Stomach (tissue), 4 donors: ENCODE results near the gene GOLGA3.

ENCODE experiments used
- EP300 ChIP-seq: sonication (generic); formaldehyde crosslinking; IDR thresholded peaks from one replicate; pipeline ENCODE4 v1.6.1; 2017; ENCODE audit warnings: antibody characterized with exemption
- POLR2A ChIP-seq, 4 donors: fragments of 450-650 bp; IDR thresholded peaks; one replicate each; pipeline ENCODE4 v1.6.1; 2016; ENCODE audit warnings: antibody characterized with exemption in 4 of 4, control low read depth in 2 of 4, mild to moderate bottlenecking in 1 of 4, moderate library complexity in 1 of 4

- TF ChIP-seq EP300 (no peak), POLR2A (IDR thresholded peaks at IDR 0.05) (no peak)
Measured at GRCh38 chr12:132824053-132824452, 4.6 kb downstream of the GOLGA3 start.
